ENCODE data around the gene EPHB4.

Gene EPHB4

DNA sequence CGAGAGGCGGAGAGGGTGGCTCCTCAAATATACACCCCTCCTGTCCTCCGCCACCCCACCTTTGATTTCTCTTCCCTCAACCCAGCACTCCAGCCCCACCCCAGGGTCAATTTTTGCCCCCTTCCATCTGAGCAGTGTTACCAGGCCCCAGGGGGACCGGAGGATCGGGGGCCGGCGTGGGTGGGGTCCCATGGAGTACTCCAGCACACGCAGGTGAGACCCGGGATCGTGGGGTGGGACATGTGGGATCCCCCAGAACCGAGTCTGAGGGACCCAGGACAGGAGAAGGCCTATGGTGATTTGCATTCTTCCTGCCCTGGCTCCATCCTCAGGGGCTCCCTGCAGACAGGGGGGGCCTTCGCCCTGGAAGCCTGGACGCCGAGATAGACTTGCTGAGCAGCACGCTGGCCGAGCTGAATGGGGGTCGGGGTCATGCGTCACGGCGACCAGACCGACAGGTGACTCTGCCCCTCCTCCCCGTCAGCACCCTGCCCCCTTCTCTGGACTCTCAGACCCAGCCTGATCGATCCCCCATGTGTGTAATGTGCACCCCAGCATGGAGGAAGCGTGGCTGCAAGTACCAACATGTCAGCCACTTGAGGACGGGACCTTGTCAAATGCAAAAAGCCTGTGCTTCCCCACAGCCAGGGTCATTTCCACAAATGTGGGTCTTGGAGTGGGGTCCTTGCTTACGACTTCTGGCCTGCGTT, 40.6 kb upstream of the EPHB4 start:
- POLR2A ChIA-PET (ENCODE audit: low non-redundant PET) = interaction anchor here (0.6 kb wide), 1 partner anchor 22 kb away, joined by 3 read pairs; the partner anchor contains the start of gene UFSP1
- H3K27ac ChIP-seq = peak overlapping the region; percentile 100
- CTCF ChIA-PET = no interaction called here
- peak; percentile 28 for DNase-seq (ENCODE audit: low spot score)
- TF ChIP-seq, protein P1, sequence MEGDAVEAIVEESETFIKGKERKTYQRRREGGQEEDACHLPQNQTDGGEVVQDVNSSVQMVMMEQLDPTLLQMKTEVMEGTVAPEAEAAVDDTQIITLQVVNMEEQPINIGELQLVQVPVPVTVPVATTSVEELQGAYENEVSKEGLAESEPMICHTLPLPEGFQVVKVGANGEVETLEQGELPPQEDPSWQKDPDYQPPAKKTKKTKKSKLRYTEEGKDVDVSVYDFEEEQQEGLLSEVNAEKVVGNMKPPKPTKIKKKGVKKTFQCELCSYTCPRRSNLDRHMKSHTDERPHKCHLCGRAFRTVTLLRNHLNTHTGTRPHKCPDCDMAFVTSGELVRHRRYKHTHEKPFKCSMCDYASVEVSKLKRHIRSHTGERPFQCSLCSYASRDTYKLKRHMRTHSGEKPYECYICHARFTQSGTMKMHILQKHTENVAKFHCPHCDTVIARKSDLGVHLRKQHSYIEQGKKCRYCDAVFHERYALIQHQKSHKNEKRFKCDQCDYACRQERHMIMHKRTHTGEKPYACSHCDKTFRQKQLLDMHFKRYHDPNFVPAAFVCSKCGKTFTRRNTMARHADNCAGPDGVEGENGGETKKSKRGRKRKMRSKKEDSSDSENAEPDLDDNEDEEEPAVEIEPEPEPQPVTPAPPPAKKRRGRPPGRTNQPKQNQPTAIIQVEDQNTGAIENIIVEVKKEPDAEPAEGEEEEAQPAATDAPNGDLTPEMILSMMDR (conservative IDR thresholded peaks at IDR 0.05; ENCODE audit: low read depth) = no peak

GRCh38 chr7:100867040-100867775, 39.9 kb upstream of the EPHB4 start, which contains the start of gene TRIP6:
TSS of gene TRIP6 (plus strand) at chr7:100867387. CDS start at chr7:100867498, 111 bp downstream.
- ChIA-PET POLR2A (ENCODE audit: low non-redundant PET) (interaction anchor here (0.6 to 1.0 kb wide), 2 partner anchors 22 to 172 kb away, joined by 3 to 8 read pairs; partner anchors contain the start of gene UFSP1), CTCF (interaction anchor here (0.7 kb wide), 1 partner anchor 10 kb away, joined by 4 read pairs; no protein-coding TSS in a partner anchor)
- TF ChIP-seq, protein P1 (conservative IDR thresholded peaks at IDR 0.05; ENCODE audit: low read depth) = no peak
- peak within 1 kb of the TSS; percentile 100 for H3K27ac ChIP-seq
- DNase-seq (ENCODE audit: low spot score) = peak; percentile 97

- TF ChIP-seq, protein P1 (conservative IDR thresholded peaks at IDR 0.05; ENCODE audit: low read depth) = no peak
- peak overlapping the region; percentile 100 for H3K27ac ChIP-seq
- POLR2A ChIA-PET (ENCODE audit: low non-redundant PET) = interaction anchor here (0.6 to 1.0 kb wide), 2 partner anchors 23 to 172 kb away, joined by 3 to 8 read pairs; partner anchors contain the start of gene UFSP1
- CTCF ChIA-PET = interaction anchor here (0.7 kb wide), 1 partner anchor 10 kb away, joined by 4 read pairs; no protein-coding TSS in a partner anchor
- DNase-seq (ENCODE audit: low spot score) = no peak
Measured at GRCh38 chr7:100866729-100867039, 39.4 kb upstream of the EPHB4 start.

- TF ChIP-seq, protein P1 (conservative IDR thresholded peaks at IDR 0.05; ENCODE audit: low read depth) = no peak
- ChIA-PET POLR2A (ENCODE audit: low non-redundant PET) (interaction anchor here (0.6 to 1.0 kb wide), 2 partner anchors 23 to 171 kb away, joined by 3 to 8 read pairs; partner anchors contain the start of gene UFSP1), CTCF (interaction anchor here (0.6 kb wide), 1 partner anchor 280 kb away, joined by 3 read pairs; no protein-coding TSS in a partner anchor)
- peak; percentile 67 for DNase-seq (ENCODE audit: low spot score)
- H3K27ac ChIP-seq = peak overlapping the region; percentile 100
Measured at GRCh38 chr7:100865938-100866728, 38.8 kb upstream of the EPHB4 start.

DNA sequence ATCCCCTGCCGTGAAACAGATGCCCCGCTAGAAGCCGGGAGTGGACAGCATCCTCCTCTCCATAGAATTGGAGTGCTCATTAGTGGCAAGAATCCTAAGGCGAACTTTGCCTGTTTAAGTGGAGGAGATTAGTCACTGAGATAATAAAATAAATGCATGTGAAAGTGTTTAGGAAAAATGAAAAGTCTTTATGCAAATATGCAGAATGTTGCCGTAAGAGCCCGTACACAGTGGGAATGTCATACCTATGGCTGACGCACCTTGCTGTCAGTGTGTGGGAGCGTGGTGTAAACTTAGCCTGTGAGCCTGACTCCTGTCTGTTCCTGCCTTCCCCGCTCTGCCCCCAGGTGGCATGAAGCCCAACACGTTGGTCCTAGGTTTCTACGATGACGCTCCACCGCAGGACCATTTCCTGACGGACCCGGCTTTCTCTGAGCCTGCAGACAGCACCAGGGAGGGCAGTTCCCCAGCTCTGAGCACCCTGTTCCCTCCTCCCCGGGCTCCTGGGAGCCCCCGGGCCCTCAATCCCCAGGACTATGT, 38.1 kb upstream of the EPHB4 start:
- peak overlapping the region; percentile 100 for H3K27ac ChIP-seq
- CTCF ChIA-PET = interaction anchor here (0.6 to 1.1 kb wide), 4 partner anchors 140 to 382 kb away, joined by 3 to 4 read pairs (median 3); partner anchors contain the start of gene NYAP1
- TF ChIP-seq, protein P1 (conservative IDR thresholded peaks at IDR 0.05; ENCODE audit: low read depth) = no peak; the same call in 1 of the 2 replicates
- POLR2A ChIA-PET (ENCODE audit: low non-redundant PET) = no interaction called here
- DNase-seq (ENCODE audit: low spot score) = peak; percentile 95

Data from RWPE1 (cell line).